ENCODE data around the gene RBM27.

DNA sequence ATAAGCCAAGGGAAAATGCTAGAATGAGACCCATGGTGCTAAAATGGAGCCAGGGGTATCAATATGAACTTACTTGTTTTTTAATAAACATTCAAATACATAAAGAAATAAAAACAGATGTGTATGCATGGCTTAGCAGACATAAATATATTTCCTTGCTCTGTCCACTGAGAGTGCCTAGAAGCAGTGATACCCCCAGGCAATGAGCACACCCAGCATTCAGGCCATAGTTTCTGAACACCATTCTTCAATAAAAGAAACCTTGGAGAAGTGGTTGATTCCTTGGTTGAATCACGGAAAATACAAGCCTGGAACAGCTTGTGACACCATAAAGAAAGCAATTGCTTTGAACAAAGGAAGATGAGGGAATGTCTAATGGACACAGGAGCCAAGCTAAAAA, 37.5 kb upstream of the RBM27 start:
- TF ChIP-seq, protein P1, sequence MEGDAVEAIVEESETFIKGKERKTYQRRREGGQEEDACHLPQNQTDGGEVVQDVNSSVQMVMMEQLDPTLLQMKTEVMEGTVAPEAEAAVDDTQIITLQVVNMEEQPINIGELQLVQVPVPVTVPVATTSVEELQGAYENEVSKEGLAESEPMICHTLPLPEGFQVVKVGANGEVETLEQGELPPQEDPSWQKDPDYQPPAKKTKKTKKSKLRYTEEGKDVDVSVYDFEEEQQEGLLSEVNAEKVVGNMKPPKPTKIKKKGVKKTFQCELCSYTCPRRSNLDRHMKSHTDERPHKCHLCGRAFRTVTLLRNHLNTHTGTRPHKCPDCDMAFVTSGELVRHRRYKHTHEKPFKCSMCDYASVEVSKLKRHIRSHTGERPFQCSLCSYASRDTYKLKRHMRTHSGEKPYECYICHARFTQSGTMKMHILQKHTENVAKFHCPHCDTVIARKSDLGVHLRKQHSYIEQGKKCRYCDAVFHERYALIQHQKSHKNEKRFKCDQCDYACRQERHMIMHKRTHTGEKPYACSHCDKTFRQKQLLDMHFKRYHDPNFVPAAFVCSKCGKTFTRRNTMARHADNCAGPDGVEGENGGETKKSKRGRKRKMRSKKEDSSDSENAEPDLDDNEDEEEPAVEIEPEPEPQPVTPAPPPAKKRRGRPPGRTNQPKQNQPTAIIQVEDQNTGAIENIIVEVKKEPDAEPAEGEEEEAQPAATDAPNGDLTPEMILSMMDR (IDR thresholded peaks at IDR 0.05 in 2 of 3, conservative IDR thresholded peaks at IDR 0.05 in 1 of 3; ENCODE audit: control insufficient read depth in 2 of 3, extremely low read depth in 1 of 3, insufficient read depth in 1 of 3, low read depth in 3 of 3, low read length in 3 of 3) = no peak
- TF ChIP-seq BACH1 (IDR thresholded peaks at IDR 0.05; ENCODE audit: borderline replicate concordance) (no peak), ESRRA (IDR thresholded peaks at IDR 0.05; ENCODE audit: low read length) (no peak), MTA2 (IDR thresholded peaks at IDR 0.05; ENCODE audit: low read depth) (no peak), ZNF217 (IDR thresholded peaks at IDR 0.05) (no peak), SIX5 (IDR thresholded peaks at IDR 0.05; ENCODE audit: low read depth, low read length, severe bottlenecking) (no peak), DPF2 (IDR thresholded peaks at IDR 0.05) (no peak), EED (IDR thresholded peaks at IDR 0.05; ENCODE audit: low read depth) (no peak)
